GM20000 (cell line): ENCODE results near the gene EPDR1.

Experiments used
- DNase-seq: peaks from one replicate; pipeline ENCODE4 v3.0.0; 2012; ENCODE audit warnings: low spot score
- CTCF ChIP-seq: IDR thresholded peaks from 2 replicates; pipeline ENCODE4 v1.5.1; 2012; ENCODE audit warnings: mild to moderate bottlenecking, control low read depth; ENCODE audit errors: extremely low read depth, missing control alignments

The EPDR1 gene

GRCh38 chr7:37908221-37908788, 12.1 kb upstream of the EPDR1 start:
- TF ChIP-seq CTCF, result no peak
- no peak for DNase-seq

- no peak for DNase-seq
- no peak for TF ChIP-seq CTCF
These were observed 7.7 kb upstream of the EPDR1 start for GRCh38 chr7:37912756-37913155.

- no peak for DNase-seq
- TF ChIP-seq CTCF, result no peak
These were observed 5.0 kb upstream of the EPDR1 start for GRCh38 chr7:37915438-37915837.

GRCh38 chr7:37916017-37916672, 4.3 kb upstream of the EPDR1 start:
- DNase-seq, result no peak
- TF ChIP-seq CTCF, result no peak

- TF ChIP-seq CTCF, result peak; percentile 64
- DNase-seq, result peak; percentile 73
These were observed 3.5 kb upstream of the EPDR1 start, which contains the start of gene SFRP4 for GRCh38 chr7:37916673-37917660. TSS of gene SFRP4 (minus strand) at chr7:37916817. CDS start at chr7:37916537, 280 bp downstream.

- TF ChIP-seq CTCF, result no peak
- DNase-seq, result no peak
These were observed 1.9 kb upstream of the EPDR1 start for GRCh38 chr7:37918526-37918925.
